NCI-H2171 treated with DMSO at 0.1 percent for 48 hours (cell line): ENCODE measurements around the gene EHF.

Experiments used
- DNase-seq: peaks from one replicate; lab custom pipeline; 2025; lab: John Stamatoyannopoulos, UW

Gene EHF

GRCh38 chr11:34625576-34625975, 4.7 kb downstream of the EHF start:
- no peak for DNase-seq

- no peak for DNase-seq
Measured at GRCh38 chr11:34626393-34626792, 5.5 kb downstream of the EHF start.

- DNase-seq, result no peak
Measured at GRCh38 chr11:34627197-34627596, 6.3 kb downstream of the EHF start.

- no peak for DNase-seq
Measured at GRCh38 chr11:34629711-34630110, 8.8 kb downstream of the EHF start.

- no peak for DNase-seq
Measured at GRCh38 chr11:34630544-34630943, 9.7 kb downstream of the EHF start.

GRCh38 chr11:34631297-34631696, 10.4 kb downstream of the EHF start:
- no peak for DNase-seq

GRCh38 chr11:34631737-34632104, 10.8 kb downstream of the EHF start:
- no peak for DNase-seq

- no peak for DNase-seq
Measured at GRCh38 chr11:34632105-34632791, 11.4 kb downstream of the EHF start.

- no peak for DNase-seq
Measured at GRCh38 chr11:34633640-34633989, 12.7 kb downstream of the EHF start.

- no peak for DNase-seq
Measured at GRCh38 chr11:34633990-34634693, 13.2 kb downstream of the EHF start.

GRCh38 chr11:34634694-34635062, 13.8 kb downstream of the EHF start:
- no peak for DNase-seq

- DNase-seq, result no peak
Measured at GRCh38 chr11:34636127-34636526, 15.2 kb downstream of the EHF start.

- no peak for DNase-seq
Measured at GRCh38 chr11:34637303-34637702, 16.4 kb downstream of the EHF start.

GRCh38 chr11:34638897-34639296, 18.0 kb downstream of the EHF start:
- no peak for DNase-seq

- no peak for DNase-seq
Measured at GRCh38 chr11:34639545-34639944, 18.7 kb downstream of the EHF start.

GRCh38 chr11:34640050-34640923, 19.4 kb downstream of the EHF start:
- DNase-seq, result no peak

GRCh38 chr11:34640924-34641275, 20.0 kb downstream of the EHF start:
- no peak for DNase-seq

- DNase-seq, result no peak
Measured at GRCh38 chr11:34641456-34641855, 20.6 kb downstream of the EHF start.

- no peak for DNase-seq
Measured at GRCh38 chr11:34642001-34642554, 21.2 kb downstream of the EHF start.

GRCh38 chr11:34642873-34643272, 22.0 kb downstream of the EHF start:
- no peak for DNase-seq

- DNase-seq, result no peak
Measured at GRCh38 chr11:34643311-34643710, 22.4 kb downstream of the EHF start.

GRCh38 chr11:34643846-34644245, 23.0 kb downstream of the EHF start:
- no peak for DNase-seq
